Neutrophil (primary cell): Measurements from ENCODE around the gene OVOL1.

ENCODE experiments used
- H3K27ac ChIP-seq: fragments of 200-600 bp; sonication (generic); 2 replicates; pipeline ENCODE4 v1.5.1; 2016; ENCODE audit warnings: mild to moderate bottlenecking, moderate library complexity
- H3K27me3 ChIP-seq: fragments of 200-600 bp; sonication (generic); 2 replicates; pipeline ENCODE4 v1.6.0; 2016; ENCODE audit warnings: mild to moderate bottlenecking
- H3K36me3 ChIP-seq: fragments of 200-600 bp; sonication (generic); 2 replicates; pipeline ENCODE4 v1.5.1; 2017
- H3K4me1 ChIP-seq, 2 experiments: fragments of 200-600 bp in 1 of 2; sonication (generic) in 1 of 2; 1 replicate in 1 of 2; 2 replicates in 1 of 2; pipeline versions ENCODE4 v1.5.1 to v1.6.1; 2013 to 2016; ENCODE audit warnings: low read depth in 1 of 2, low read length in 1 of 2, mild to moderate bottlenecking in 1 of 2, moderate library complexity in 1 of 2; ENCODE audit not compliant: control insufficient read depth in 1 of 2, insufficient read depth in 1 of 2
- H3K4me3 ChIP-seq, 2 experiments: fragments of 200-600 bp in 1 of 2; sonication (generic) in 1 of 2; 1 replicate in 1 of 2; 2 replicates in 1 of 2; pipeline ENCODE4 v1.5.1; 2013 to 2016; ENCODE audit warnings: low read depth in 1 of 2, low read length in 1 of 2, mild to moderate bottlenecking in 1 of 2, moderate library complexity in 1 of 2
- H3K9me3 ChIP-seq: fragments of 200-600 bp; sonication (generic); 2 replicates; pipeline ENCODE4 v1.5.1; 2016
- TF ChIP-seq, protein P1 (sequence below): fragments of 200-600 bp; sonication (generic); IDR thresholded peaks from 2 replicates; pipeline ENCODE4 v1.5.1; 2016; ENCODE audit warnings: antibody characterized with exemption

Gene OVOL1

DNA sequence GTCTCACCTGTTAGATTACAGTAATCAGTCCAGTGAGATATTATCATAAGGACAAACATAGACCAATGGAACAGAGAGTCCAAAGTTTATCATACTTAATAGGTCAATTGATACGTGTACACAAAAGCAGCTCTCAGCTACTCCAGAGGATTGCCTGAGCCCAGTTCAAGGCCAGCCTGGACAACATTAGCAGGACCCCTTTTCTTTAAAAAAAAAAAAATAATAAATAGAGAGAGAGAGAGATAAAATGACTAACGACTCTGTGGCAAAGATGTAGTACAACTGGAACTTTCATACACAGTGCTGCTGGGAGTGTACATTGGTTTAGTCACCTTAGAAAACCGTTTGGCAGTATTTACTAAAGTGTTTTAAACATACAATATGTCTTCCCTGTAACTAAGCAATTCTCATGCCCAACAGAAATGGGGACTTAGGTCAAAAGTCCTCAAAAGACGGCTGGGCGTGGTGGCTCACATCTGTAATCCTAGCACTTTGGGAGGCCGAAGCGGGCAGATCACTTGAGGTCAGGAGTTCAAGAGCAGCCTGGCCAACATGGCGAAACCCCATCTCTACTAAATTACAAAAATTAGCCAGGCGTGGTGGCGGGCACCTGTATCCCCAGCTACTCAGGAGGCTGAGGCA, 57.5 kb downstream of the OVOL1 start:
- Histone ChIP-seq H3K9me3 (no peaks in the 10 kb centered on the region), H3K27ac (no peak overlapping the region), H3K4me3 (no peak overlapping the region), H3K36me3 (no peaks in the 10 kb centered on the region), H3K4me1 (no peaks in the 10 kb centered on the region), H3K27me3 (no peaks in the 10 kb centered on the region)
- TF ChIP-seq, protein P1, sequence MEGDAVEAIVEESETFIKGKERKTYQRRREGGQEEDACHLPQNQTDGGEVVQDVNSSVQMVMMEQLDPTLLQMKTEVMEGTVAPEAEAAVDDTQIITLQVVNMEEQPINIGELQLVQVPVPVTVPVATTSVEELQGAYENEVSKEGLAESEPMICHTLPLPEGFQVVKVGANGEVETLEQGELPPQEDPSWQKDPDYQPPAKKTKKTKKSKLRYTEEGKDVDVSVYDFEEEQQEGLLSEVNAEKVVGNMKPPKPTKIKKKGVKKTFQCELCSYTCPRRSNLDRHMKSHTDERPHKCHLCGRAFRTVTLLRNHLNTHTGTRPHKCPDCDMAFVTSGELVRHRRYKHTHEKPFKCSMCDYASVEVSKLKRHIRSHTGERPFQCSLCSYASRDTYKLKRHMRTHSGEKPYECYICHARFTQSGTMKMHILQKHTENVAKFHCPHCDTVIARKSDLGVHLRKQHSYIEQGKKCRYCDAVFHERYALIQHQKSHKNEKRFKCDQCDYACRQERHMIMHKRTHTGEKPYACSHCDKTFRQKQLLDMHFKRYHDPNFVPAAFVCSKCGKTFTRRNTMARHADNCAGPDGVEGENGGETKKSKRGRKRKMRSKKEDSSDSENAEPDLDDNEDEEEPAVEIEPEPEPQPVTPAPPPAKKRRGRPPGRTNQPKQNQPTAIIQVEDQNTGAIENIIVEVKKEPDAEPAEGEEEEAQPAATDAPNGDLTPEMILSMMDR, result no peak
